GM19395 (cell line): Measurements from ENCODE around the gene PCNX2.

ENCODE experiments used
- ATAC-seq: cut with Tn5 transposase; IDR thresholded peaks from one replicate; pipeline ENCODE4 v1.9.1; 2021; ENCODE audit warnings: mild to moderate bottlenecking, moderate library complexity; ENCODE audit not compliant: unreplicated experiment

The PCNX2 gene

DNA sequence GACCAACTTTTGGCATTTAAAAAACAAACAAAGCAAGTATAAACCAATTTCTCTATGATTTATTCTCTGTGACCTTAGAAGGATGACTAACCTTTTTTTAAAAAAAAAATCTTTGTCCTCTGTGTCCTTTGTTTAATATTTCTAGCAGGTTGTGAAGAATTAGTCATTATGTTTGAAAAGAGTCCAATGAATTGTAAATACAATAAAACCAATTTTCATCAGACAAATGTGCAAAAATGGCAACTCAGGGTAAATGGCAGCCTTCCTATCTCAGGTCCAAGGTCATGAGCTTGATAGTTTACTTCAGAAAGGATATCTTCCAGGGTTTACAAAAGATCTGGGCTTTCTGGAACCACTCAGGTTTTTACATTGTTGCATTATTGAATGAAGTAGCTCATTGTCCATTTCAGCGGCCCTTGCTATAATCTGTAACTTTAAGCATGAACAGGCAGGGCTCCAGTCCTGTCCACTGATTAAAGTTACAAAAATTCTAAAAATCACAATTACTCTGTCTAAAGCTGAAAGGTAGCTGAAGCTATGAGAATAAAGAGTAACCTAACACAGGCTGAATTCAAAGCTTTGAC is 20.3 kb upstream of the PCNX2 start:
- no peak for ATAC-seq

DNA sequence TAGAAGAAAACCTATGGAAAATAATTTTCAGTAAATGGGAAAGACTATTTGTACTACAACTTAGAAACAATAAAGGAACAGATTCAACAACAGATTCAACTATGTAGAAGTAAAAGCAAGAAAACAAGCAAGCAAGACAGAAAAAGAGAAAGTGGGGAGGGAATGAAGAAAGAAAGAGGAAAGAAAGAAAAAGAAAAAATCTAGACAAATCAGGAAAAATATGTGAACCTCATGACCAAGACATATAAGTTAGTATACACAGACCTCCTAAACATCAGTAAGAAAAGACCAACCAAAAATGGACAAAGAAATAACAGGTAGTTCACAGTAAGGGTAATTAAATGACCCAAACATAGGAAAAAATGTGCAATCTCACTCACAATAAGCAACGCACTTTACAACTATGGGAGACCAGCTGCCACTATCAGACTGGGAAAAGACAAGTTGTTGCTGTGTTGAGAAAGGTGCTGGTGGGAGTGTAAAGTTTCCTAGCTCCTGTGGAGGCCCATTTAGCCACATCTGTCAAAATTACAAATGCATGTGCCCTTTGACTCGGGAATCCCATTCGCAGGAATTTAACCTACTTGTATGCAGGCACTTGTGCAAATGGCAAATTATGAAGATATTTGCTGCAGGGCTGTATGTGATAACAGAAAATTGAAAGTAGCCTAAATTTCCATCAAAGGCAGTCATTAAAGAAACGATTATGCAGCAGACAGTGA is 18.1 kb upstream of the PCNX2 start:
- ATAC-seq, result no peak

DNA sequence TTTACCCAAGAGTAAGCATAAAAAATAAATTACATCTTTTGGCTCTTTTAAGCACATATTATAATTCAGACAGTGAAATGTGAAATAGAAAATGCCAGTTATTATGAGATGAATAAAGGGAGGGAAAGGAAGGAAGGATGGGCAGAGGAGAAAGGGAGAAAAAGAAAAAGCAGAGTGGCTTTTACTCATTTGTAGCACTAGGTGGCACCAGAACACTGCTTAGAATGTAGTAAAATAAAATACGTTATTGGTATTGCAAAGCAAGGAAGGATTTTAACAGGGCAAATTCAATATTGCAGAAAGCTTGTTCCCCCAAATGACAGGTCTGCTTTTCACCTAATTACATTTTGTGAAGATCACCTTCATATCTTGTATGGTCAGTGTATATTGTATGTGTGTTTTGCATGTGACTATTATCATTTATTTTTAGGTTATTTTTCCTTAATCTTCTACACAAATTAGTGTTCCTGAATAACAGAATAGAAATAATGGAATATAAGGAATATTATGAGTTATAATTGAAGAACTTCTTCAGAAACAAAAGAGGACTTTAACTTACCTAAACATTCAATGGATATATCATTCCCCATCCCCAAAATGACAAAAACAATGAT is 9.1 kb upstream of the PCNX2 start:
- ATAC-seq, result no peak

DNA sequence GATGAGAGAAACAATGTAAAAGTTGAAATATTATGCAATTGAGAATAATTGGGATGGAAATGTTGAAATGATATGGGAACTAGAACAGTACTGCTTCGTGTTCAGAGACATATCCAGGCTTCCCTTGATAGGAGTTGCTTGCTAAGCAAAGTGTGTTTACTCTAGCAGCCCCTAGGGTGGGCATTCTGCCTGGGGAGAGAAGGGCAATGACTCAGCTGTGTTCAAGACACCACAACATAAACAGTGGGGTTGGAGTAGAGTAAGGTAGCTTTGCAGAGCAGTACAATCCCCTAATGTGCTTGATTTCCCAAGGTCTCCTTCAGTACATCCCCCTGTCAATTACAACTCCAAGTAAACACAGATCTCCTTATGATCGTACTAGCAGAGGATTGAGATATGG is 4.8 kb upstream of the PCNX2 start:
- ATAC-seq, result no peak

DNA sequence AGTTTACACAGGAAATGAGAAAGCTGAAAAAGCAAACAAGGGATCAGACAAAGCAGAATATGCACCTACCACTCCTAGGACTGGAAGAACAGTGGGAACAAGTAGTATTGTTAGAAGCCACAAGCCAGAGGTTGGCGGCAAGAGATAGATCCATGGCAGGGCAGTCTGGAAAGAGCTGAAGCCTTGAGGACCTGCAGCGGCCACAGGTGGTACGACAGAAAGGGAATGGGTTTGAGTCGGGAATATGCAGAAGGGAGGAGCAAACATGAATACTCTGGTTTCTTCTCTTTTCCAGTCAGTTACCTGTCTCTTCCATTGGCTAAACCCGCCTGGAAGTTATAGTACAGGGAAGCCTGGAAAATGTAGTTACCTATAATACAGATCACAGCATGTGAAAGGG is 3.9 kb upstream of the PCNX2 start:
- ATAC-seq, result no peak

DNA sequence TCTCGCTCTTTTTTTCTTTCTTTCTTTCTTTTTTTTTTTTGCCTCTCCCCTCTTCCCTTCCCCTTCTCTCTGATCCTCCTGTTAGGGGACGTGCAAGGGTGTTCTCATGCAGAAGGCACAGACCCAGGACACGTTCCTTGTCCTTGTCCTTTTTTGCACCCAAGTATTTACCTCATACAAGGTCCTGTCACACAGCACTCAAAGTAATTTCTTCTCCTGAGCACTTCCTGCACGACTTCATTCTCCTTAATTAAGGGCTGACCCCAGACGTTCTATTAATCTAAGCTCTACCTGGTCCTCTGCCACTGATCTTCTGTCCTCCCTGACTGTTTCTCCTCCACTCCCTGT is 424 bp upstream of the PCNX2 start:
- no peak for ATAC-seq

DNA sequence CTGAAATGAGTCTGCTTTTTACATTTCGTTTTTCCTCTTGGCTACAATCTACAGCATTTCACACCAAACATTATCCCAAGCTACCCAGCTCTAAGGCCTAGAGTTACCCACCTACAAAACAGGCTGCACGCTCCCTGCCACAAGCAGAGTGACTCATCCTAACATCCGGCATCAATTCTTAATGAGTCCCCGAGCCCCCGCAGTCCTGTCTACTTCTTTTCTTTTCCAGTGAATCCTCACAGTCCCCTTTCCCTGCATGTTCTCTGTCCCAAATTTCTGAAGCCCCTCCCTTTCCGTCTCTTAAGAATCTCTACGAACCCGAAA is 650 bp downstream of the PCNX2 start:
- peak; percentile 56 for ATAC-seq

DNA sequence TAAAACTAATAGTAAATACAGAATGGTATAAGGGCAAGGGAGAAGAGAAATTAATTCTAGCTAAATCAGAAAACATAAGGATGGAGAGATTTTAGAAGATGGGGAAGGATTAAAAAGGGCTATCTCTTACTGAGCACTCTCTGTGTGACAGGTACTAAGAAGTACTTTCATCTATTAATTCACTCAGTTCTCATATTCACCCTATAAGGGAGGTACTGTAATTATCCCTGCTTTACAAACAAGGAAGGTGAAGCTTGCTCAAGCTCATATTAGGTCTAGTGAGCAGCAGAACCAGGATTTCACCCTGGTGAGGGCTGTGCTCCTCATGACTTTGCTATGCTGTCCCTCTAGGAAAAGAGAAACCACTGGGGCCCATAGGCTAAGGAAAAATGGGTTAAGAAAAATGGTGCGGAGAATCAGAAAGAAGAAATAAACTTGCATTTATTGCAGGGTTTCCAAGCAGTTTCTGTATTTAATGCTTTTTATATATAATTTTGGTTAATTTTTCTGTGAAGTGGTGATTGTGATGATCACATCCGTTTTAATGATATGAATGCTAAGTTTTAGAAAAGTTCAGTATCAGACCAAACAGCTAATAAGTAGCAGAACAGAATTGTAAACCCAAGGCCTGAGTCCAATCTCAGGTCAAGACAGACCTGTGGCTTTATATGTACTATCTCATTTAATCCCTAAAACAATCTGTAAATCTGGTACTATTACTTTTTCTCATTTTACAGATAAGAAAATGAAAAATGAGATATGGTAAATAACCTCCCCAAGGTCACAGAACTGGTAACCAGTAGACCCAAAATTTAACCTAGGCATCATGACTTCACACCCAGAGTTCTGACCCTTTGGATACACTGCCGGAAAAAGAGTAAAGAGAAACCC is 1.7 kb downstream of the PCNX2 start:
- ATAC-seq, result no peak

DNA sequence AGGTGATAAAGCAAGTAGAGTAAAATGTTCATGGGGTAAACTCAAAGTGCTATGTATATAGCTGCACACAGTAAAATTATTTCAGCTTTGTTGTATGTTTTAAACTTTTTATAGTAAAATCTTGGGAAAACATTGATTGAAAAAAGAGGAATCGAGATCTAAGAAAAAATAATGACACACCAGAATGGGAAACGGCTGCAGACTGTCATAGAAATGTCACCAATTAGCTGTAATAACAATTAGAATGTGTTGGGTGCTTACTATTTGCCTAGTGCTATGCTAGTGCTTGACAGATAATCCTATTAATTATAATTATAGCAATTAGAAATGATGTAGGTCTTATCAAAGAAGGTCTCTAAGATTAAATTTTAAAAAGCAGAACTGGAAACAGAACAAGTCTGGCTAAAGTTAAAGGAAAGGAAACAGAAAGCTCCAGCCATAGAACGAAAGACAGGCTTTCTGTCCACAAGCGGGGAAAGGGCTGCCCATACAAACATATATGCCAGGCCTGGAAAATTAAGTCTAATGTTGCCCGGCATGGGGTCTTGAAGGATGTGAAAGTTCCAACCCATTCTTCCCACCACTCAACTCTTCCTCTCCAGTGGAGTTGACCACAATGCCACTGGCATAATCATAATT is 5.0 kb downstream of the PCNX2 start:
- no peak for ATAC-seq

DNA sequence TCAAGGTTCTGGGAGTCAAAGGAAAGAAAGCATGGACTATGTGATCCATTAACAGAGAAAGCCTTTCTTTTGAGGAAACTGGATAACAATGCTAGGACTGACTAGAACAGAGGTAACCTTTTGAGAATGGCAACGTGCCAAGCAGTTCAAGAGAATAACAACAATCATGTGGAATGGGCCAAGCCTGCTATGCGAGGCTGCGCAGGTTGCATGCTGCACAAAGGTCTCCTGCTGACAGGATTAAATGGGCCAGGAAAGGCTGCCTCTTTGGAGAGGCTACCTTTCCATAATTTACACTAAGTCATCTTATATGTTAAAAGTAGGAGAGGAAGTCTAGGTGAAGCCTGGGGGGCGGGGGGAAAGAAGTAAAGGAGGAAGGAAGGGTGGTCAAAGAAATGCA is 5.8 kb downstream of the PCNX2 start:
- no peak for ATAC-seq

DNA sequence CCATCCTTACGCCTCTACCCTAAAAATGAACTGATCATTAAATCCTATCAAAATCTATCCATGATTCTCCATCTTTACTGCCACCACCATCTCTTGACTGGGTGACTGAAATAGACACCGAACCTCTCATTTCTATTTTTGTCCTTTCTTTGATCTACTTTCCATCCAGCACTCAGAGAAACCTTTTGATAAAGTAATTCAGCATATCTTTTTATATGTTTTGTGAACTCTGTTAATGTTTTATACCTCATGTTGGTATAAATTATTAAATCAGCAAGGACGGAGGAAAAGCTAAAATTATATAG is 13.0 kb downstream of the PCNX2 start:
- ATAC-seq, result no peak

DNA sequence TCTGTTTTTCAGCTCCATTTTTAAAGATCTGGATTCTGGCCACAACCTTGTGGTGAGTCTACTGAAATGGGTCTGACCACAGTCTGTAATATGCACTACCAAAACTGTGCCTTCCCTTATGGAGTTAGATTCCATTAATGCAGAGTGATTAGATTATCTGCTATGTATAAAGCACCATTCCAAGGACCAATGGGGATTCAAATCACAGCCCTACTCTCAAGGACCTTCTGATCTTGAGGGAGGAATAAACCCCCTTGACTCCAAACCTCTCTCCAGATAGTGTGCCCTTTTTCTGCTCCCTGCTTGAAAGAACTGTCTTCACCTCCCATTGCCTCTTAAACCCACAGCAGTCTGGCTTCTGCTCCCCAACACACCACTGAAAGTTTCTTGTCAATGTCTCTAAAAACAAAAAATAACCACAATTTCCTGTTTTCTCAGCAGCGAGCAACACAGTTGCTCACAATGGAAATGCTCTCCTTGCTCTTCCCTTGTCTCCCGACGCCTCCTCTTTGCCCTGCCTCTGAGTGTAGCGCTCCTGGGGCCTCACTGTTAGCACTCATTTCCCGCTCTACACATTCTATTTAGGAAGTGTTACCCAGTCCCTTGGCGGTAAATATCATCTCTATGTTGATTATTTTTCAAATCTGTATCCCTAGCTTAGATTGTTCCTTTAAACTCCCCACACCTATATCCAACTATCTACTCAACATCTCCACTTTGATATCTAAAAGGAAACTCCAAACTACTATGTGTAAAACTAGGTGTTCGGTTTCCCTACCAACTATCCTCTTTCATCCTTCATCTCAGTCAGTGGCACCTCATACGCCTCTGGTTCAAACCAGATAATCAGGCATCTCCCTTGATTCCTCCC is 13.6 kb downstream of the PCNX2 start:
- ATAC-seq, result peak; percentile 96

DNA sequence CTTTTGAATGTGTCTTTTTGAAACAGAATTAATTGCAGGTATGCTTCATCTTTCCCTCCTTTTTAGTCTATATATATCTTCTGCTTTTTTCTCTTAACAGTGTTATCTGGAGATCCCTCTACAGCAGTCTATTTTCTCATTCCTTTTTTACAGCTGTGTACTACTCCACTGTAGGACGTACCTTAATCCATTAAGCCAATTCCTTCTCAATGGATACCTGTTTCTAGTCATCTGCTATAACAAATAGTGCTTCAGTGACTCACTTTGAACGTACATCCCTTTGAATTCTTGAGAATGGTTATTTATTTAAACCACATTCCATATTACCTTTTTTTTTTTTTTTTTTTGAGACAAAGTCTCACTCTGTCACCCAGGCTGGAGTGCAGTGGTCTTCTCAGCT is 15.6 kb downstream of the PCNX2 start:
- ATAC-seq, result no peak

DNA sequence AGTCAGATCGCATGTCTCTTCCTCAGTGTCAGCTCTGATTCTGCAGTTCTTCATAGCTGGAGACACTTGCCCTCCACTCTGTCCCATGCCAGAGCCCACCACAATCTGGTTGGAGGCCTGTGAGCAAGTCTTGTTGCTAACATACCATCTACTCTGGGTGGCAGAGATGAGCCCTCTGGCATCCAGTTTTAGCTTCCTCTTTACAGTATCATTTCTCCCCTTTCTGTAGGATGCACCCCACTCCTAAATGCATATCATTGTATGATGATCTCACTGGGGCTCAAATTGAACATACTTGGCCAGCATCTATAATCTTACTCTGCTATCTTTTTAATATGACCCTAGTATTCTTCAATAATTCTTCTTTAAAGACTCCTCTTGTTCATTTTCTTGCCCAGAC is 16.9 kb downstream of the PCNX2 start:
- ATAC-seq, result no peak

DNA sequence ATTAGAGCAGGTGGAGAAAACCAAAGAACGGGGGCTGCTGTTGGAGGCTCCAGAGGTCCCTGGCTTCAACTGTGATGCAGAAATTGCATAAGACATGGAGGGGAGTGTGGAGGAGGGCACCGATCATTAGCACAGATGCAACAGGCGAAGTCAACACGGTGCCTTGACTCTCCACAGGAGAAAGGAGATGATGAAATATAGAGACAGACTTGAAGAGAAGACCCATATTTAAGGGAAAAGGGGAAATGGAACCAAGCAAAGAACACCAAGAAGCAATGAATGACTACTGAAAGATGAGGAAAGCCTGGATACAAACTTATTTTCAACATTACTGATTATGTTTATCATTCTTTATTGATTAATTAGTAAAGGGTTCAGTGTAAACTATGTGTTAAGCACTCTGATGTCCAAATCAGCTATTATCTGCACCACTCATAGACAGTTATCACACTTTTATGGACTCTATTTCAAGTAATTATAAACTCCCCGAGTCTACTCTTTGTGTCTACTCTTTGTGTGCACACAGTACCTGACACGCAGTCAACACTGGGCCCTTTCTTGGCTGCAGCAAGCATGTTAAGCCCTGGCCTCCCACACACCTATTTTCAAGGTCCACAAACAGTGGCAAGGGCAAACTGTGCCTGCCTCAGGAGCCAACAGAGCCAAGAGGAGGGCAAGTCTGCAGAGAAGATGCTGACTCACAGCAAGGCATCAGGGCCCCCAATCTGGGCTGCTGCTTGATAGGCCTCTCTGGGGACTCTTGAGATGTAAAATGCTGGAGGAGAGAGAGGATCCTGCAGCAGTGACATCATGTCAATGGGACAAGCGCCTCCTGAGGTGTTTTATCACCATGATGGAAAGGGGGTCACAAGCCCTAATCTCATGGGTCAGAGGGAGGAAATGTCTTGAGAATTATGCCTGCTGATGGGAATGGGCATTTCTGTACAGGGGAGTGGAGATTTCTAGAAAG is 17.6 kb downstream of the PCNX2 start:
- no peak for ATAC-seq

DNA sequence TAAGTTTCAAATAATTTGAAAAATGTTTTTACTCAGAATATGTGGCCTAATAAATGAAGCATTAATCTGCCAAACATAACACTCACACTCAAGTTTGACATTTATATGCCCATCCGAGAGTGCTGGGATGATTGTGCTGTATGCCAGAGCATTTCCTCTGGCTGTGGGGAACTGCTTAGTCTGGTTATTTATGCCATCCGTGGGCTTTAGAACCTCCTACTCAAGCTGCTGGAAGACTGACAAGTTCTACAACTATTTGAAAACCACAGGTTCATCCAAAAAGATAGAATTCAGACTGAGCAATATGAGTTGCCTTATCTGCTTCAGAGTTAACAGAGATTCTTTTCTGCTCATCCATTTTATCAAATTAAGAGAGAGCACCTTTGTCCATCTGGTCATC is 25.9 kb downstream of the PCNX2 start:
- no peak for ATAC-seq

DNA sequence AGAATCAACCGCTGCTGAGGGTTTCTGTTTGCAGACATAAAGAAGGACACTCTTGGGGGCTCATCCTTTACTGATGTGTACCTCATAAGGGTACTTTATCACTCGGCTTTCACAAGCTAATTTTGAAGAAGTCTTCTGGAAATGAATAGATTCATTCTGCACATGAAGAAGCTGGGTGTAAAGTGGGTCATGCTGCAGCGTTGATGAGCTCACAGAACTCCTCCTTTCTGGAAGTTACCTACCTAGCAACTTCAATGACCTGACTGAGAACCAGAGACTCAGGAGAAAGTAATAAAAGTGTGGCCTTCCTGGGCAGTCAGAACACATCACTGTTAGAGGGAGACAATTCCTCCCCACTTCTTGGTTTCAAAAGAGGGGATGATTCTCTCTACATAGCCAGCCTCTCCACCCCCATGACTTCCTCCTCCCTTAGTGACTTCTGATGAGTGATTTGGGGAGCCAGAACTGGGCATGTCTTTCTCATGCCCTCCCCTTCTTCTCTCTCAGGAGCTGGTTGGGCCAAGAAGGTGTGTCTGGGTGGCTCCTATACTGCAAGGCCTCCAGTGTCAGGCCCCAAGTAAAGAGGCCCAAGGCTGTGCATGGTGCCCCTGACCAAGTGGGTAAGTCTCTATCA is 27.0 kb downstream of the PCNX2 start:
- peak; percentile 61 for ATAC-seq

DNA sequence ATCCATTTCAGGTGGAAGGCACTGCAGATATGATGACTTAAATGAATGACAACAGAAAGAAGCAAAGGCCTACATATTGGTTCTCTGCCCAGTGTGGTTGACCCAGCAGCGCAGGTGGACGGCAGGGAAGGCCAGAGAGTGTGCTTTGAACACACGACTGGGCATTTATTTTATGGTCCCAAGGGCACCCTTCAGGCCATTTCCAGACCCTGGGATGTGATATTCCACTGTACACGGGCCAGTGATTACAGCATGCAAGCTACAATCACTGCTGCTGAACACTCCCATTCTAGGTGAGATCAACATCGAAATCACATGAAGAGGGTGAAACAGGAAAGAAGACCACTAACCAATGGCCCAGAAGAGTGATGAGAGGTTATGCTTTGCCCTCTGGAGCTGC is 33.8 kb downstream of the PCNX2 start:
- peak; percentile 24 for ATAC-seq

DNA sequence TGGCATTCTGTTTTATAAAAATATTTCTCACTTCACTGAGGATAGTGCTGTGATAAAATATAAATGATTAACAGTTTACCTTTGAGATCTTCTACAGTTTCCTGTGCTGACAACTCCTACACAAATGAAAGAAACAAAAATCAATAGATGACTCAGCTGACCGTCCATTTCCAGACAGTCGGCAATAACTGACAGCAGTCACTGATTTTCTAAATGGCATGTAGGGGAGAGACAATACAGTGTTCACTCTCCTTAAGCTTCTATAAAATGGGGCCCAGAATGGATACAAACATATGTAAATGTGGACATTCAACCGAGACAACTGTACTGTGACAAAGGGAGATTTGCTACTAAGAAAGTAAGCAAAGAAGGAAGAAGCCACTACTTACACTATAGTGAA is 34.3 kb downstream of the PCNX2 start:
- peak; percentile 97 for ATAC-seq
